NCI-H82 (cell line): ENCODE data around the gene SPDEF.

Source experiments
- DNase-seq: peaks from one replicate; lab custom pipeline; 2025; lab: John Stamatoyannopoulos, UW

The SPDEF gene

GRCh38 chr6:34556031-34556471, at the start of gene SPDEF:
Gene SPDEF, minus strand, starts transcription at chr6:34556329. Its CDS starts 11,874 bp downstream, at chr6:34544455.
- DNase-seq, result no peak

- DNase-seq, result no peak
Measured at GRCh38 chr6:34603707-34604106, 47.6 kb upstream of the SPDEF start.

GRCh38 chr6:34602318-34603111, 46.4 kb upstream of the SPDEF start:
- DNase-seq, result peak; percentile 81

DNA sequence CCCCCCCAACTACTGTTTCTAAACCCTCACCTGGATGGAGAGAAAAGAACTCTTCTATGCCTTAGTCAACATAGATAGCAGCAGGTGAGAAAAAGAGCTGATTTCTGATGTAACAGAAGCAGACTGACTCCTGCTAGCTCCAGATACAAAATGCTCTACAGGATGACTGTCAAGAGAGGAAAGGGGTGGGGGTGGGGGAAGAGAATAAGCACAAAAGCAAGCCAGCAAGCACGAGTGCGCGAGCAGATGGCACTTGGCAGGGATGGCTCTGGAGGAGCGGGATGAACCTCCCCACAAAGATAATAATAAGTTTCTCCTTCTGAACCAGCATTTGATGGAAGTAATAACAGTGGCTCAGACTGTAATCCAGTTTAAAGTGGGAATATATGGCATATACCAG, 45.6 kb upstream of the SPDEF start:
- DNase-seq, result peak; percentile 91

- no peak for DNase-seq
Measured at GRCh38 chr6:34600796-34601195, 44.7 kb upstream of the SPDEF start.

GRCh38 chr6:34600101-34600500, 44.0 kb upstream of the SPDEF start:
- no peak for DNase-seq

GRCh38 chr6:34598712-34599111, 42.6 kb upstream of the SPDEF start:
- DNase-seq, result no peak

DNA sequence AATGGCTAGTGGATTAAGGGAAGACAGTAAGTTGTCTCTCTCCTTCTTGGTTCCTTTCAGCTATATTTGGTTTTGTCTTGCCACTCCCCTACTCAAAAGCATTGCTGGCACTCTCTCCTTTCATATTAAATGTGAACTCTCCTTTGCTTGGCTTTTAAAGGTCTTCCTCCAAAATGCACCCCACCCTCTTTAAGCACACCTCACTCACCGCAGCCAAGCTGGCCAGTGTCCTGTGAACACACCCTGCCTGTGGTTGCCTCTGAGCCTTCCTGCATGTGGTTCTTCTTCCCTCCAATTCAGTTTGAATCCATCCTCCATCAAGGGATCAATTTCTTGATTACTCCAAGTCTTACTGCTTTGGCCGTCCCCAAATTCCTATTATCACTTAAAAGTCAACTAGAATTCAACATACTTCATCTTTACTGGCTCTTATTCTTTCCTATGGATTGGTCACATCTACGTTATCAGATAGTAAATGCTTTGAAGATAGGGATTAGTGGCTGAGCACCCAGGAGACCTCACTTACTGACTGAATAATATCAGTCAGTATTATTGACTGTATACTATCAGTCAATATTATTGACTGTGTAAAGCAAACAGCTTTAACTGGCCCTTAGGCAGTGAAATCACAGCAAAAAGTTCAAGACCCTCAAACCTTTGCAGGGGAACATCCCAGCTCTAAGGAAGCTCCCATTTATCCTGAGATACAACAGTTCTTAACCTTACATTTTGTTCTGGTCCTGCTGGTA, 41.6 kb upstream of the SPDEF start:
- DNase-seq, result no peak

DNA sequence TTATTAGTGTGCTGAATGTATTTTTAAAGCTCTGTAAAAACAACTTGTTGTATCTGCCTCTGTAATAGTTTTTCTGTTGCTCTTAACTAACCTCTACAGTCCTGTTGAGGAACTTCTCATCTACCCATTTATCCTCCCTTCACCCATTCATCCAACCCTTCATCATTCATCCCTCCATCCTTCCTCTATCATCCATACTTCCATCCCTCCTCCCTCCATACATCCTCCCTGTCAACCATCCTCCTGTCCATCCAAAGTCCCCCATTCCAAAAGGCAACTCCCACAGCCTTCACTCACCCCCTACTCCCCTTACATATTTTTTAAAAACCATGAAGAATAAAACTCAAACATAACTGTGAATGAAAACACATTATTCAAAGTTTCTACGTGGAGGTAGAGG, 40.7 kb upstream of the SPDEF start:
- no peak for DNase-seq

DNA sequence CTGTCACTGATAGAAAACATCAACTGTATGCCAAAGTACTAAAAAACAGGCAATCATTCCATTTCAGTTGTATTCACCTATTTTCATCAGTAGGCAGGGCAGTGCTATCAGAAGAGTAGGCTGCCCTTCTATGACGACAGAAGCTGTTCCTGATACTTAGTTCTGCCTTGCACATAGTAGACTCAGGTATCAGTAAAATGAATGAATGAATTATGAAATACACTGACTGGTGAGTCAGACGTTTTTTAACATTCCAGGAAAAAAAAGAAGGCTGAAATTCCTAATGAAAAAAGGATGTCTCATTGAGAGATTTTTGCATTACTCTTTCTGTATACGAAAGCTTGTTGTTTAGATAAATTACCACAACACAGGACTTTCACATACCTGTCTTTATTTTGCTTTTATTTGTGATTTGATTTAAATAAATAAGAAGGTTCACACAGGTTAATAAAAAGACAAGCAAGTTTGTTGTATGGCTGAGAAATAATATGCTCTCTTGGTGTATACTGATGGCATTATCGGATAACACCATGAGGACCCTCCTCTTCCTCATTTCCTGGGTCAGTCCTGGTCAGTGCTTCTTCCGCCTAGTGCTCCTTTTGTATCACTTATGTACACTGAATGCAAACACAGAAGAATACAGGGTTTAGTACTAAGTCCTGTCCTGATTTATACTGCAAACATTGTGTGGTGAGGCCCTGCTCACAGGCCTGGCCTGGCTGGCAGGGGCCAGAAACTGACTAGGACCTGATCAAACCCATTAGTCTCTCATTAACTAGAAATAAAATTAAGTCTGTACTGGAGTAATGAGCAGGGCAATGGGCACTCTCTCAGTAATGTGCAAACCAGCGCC, 39.4 kb upstream of the SPDEF start:
- no peak for DNase-seq

DNA sequence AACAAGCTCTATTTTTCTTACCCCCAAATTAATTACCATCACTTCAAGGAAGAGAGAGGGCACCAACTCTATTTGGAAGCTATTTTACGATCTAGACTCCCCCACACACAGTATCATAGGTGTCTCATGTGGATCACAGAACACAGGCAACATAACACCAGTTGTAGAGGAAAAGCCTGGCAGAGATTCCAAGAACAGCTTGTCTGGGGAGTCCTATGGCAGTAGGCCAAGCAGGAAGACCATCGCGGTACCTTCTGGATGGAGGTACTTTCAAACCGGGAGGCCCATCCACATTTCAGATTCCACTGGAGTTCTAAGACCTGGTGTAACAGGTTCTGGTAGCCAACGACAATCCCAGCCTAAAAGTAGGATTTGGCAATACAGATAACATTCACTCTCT, 37.6 kb upstream of the SPDEF start:
- DNase-seq, result no peak

GRCh38 chr6:34592208-34592952, 36.3 kb upstream of the SPDEF start:
- DNase-seq, result no peak

DNA sequence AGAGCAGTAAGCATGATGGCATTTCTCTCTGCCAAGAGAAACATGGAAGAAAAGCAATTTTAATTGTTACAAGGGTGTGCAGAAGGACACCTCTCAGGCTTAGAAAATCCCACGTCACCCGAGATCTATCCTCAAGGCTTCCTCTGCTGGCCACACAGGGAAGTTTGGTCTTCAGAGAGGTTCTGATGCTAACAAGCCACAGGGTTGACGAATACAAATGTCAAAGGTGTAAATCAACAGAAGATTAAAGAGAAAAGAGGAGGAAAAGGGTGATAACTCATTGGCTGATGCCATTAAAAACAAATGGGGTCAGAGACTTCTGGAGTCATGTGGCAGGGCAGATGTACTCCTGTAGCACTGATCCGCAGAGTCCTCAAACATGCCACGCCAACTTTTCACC, 33.6 kb upstream of the SPDEF start:
- DNase-seq, result no peak

DNA sequence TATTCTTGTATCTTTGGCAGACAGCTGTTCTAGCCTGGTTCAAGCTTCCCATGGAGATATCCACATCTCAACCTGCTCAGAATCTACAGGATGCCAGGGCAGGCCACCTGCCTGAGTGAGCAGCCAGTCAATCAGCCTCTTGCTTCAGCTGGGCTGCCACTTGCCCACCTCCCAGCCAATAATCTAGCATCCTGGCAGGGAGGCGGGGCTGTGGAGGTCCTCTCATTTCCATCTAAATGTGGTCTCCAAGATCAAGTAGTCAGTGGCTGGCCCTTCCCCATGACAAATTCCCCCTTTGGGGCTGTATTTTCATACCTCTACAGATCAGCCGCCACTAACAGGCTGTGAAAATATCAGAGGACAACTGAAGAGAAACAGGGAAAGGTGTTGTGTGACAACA, 33.0 kb upstream of the SPDEF start:
- DNase-seq, result no peak

DNA sequence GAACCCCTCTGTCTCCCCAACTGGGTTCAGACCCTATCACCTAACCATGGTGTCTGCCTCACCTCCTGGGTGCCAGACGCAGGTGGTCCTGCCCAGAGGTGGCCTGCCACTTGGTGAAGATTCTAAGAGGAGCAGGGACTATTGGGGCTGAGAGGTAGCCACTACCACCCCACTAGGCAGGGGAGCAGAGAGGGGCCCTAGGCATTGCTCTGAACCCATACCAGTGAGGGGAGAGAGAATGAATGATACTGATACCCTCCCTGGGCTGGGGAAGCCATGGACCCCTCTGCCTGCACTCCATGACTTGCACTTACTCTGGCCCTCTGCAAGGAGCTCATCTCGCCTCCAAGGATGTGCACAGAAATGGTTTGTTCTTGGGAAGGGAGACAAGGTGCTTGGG, 31.7 kb upstream of the SPDEF start:
- no peak for DNase-seq

DNA sequence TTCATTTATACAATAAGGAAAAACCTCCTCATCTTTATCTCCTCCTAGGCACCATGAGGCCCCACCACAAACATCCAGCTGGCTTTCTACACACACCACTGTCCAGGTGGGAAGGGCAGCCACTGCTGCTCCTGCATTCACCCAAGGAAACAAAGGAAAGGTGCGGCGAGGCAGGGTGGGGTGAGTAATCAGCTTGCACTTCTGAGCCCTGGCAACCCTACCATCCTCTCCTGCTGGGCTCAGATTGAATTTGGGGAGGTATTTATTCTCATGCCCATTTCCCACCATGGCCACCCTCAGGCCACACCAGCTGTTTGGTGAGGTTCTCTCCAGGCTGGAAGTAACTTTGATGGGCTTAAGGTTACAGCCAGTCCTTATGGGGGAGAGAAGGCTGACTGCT, 31.2 kb upstream of the SPDEF start:
- no peak for DNase-seq

GRCh38 chr6:34586327-34587040, 30.4 kb upstream of the SPDEF start:
- no peak for DNase-seq

DNA sequence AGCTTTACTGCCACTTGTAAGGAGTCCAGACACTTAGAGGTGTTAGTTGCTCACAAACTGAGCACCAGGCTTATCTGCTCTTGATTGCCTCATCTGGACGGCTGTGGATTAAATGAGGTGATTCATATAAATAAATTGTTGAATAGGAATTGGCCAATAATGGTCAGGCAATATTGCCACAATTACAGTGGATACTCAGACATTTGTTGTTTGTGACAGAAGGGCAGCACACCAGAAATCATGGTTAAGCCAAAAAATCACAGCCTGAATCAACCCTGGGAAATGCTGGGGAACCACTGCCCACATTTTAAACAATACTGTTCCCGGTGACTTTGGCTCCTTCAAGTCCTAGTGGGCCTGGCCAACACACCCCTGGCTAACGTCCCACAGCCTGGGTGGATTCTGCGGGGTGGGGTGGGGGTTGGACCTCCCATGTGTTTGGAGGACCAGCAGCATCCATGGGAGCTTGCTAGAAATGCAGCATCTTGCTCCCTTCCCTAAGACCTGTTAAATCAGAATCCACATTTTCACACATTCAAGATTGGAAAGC, 29.5 kb upstream of the SPDEF start:
- no peak for DNase-seq

DNA sequence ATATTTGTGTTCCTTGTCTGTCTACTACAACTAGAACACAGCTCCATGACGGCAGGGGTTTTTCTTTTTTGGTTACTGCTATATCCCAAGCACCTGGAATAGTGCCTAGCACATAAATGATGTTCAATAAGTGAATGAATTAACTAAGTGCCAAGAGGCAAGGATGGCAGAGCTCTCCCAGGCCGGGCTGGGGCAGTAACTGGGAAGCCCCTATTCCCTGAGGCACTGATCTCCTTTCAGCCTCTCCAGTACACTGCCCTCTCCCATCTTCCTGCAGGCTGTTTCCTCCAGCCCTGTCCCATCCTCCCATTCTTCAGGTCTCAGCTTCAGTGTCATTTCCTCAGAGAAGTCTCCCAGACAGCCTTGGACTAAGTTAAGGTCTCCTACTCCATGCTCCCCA, 29.0 kb upstream of the SPDEF start:
- DNase-seq, result no peak

GRCh38 chr6:34584694-34585093, 28.6 kb upstream of the SPDEF start:
- no peak for DNase-seq
